CD1c-positive myeloid dendritic cell (primary cell): ENCODE measurements around the gene CCDC13.

Experiments used
- DNase-seq: peaks from one replicate; pipeline ENCODE4 v3.0.0-alpha.2; 2016; ENCODE audit errors: extremely low spot score

CCDC13 gene

DNA sequence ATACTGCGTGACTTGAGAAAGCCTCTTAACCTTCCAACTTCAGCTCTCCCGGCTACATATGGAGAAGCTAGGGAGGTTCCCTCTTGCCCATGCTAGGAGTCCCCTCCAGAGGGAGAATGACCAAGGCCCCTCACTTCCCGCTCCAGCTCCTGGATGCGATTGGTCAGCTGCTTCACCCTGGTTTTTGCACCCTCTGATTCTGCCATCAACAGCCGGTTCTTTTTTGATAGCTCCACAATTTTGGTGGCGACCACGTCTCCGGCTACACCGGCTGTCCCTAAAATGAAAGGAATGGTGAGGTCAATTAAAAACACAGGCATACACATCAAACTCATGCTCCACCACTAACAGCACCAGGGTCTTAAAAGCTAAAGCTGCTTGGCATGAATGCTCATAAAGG is 20.6 kb downstream of the CCDC13 start:
- DNase-seq: no peak

DNA sequence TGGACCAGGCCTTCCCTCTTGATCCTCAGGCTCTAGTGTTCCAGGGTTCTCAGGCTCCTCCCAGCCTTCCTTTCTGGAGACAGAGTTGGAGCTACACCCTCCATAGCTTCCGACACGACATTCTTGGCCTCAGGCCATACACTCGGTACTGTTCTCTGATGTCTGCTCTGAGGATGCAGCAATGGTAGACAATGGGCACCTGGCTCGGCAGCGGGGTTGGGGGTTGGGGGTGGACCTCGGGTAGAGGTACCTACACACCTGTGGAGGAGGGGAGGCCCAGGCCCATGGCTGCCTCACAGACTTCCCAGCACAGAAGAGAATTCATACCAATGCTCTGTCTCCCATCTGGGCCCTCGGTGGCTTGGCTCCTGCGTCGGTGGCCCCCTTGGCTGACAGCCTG is 21.4 kb downstream of the CCDC13 start:
- no peak for DNase-seq

DNA sequence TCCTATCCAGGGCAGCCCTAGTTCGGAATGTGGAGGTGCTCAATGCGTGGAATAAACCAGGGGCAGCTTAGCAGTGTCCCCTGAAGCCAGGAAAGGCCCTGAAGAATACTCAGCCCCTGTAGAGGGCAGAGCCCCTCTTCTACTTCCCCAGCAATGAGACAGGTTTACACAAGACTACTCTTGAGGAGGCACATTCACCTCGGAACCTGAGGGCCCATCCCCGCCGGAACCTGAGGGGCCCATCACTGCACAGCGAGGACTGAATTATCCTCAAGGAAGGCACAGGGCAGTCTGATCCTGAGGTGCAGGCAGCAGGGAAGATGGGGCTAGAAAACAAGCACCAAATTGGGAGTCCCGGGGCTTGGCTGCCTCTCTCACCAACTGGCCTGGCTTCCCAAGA is 22.2 kb downstream of the CCDC13 start:
- no peak for DNase-seq

DNA sequence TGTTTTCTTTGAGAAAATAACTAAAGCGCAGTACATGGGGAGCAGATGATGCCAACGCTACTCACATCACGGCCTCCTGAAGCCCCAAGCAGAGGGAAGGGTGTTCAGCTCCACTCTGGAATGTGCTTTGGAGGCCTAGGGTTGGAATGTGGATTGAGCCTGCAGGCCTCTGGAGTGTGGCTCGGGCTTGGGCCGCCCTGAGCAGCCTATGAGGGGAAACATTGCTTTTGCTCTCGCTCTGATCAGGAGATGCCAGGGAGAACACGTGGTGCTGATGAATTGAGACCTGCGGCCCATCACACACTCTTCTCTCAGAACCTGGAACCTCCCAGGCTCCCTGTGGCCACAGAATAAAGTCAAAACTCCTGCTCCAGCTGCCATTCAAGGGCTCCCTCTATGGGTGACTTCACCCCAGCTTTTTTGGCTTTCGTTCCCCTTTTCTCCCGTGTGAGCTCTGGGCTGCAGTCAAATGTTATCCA is 23.3 kb downstream of the CCDC13 start:
- DNase-seq: peak; percentile 67

DNA sequence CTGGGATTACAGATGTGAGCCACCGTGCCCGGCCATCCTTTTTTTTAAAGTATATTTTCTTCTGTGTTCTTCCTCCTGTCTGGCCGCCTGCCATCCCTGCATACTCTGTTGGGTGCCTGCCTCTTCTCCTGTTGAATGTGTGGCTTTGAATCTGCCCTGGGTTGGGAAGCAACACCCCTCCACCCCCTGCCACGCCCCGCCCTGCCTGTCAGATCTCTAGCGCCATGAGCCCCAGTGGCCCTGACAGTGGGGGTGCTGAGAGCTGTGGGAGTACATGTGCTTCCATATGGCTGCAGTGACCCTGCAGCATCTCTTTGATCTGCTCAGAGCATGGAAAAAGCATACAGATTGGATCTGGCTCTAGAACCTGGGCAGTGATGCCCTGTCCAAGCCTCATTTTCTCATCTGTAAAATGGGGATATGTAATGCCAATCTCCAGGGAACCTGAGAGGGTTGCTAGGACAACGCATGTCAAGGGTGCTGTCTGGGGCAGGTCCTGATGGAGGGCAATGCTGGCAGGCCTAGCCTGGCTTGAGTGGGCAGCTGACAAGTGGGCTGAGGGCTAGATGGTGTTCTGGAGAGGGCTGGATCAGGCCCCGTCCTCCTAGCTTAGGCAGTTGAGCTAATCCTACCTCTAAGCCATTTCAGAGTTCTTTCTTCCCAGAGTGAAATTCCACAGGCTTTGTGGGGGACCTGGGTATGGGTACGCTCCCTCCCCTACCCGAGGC is 23.9 kb downstream of the CCDC13 start:
- no peak for DNase-seq

- DNase-seq: peak; percentile 48
These were observed 25.5 kb downstream of the CCDC13 start for GRCh38 chr3:42747581-42747980.

DNA sequence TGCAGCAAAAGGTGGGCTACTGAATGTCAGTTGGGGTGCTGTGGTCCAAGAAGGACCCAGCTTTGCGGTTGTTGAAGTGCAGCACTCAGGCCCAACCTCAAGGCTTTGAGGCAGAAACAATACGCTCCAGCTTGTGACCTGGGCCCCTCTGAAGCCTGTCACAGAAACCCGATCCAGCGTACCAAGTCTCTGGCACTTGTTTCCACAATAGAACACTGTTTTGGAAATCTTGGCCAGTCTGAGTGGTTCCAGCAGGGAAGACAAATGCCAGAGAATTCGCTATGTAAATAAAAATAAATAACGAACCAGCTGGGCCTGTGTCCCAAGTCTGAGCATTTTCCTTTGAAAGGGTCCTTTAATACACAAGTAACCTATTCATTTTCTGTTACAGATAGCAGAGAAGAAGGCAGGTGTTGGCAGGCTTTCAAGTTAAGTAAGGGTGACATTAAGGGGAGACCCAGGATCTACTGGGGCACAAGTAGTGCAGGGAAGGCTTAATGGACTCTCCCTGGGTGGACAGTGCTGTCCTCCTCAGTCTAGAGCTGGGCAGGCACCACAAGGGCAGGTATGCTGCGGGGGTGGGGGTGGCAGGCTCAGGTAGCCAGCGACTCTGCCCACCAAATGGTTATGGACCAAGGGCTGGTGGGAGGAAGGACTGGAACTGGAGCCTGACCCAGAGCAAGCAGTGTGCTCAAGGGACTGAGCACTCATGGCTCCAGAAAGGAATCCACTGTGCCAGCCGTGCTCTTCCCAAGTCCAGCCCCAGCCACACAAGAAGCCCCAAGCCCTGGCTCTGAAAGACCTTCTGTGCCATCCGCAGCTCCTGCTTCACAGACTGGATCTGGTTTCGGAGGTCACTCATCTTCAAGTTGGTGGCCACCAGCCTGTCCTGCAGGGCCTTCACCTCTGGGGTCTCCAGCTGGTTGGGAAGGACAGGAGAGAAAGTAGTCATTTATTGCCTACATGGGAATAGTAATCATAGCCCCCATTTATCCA is 26.3 kb downstream of the CCDC13 start:
- DNase-seq: no peak

DNA sequence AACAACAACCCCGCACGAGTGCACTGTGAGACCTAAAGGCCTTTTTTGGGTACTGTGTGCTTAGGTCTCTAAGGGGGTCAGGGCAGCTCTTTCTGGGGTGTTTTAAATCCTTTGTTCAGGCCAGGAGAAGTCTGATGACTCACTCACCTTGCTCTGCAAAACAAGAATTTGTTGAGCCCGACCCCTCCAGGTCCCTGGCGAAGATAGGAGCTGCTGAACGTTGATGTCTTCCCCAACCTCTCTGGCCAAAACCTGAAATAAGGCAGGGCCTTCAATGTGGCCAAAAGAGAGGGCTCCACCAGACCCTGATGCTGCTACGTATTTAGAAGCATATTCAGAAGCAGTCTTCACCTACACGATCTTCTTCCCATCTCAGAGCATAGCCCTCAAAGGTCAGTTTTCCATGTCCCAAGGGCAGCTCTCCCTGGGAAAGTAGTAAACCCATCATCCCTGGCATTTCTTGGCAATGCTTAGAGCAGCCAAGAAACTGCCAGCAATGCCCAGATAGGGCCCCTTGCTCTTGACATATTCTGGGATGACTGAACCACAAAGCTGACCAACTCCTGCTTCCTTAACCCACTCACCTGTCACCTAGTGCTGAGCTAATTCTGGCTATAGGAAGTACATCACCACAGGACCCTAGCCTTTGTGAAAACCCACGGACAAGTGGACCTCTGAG is 27.1 kb downstream of the CCDC13 start:
- DNase-seq: no peak

- DNase-seq: no peak
These were observed 27.7 kb downstream of the CCDC13 start for GRCh38 chr3:42745291-42745745.

DNA sequence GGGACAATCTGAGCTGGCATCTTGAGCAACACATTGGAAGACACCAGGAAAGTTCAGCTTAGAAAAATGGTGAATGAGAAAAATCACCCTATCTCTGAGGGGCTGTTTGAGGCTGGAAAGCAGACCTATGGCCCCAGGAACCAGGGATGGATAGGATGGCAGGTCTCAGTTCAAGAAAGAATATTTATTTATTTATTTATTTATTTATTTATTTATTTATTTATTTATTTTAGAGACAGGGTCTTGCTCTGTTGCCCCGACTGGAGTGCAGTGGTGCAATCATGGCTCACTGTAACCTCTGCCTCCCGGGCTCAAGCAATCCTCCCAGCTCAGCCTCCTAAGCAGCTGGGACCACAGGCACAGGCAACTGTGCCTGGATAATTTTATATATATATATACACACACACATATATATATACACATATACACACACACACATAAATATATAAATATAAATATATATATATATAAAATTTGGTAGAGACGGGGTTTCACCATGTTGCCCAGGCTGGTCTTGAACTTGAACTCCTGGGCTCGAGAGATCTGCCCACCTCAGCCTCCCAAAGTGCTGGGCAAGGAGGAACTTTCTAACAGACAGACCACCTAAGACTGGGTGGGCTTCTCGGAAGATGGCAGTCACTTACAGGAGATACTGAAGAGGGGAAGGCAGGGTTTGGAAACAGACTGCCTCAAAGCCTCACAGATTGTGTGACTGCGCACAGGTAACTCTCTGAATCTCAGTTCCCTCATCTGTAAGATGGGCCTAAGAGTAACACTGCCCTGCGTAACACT is 29.7 kb downstream of the CCDC13 start:
- no peak for DNase-seq

- no peak for DNase-seq
These were observed 30.4 kb downstream of the CCDC13 start for GRCh38 chr3:42742688-42743087.

DNA sequence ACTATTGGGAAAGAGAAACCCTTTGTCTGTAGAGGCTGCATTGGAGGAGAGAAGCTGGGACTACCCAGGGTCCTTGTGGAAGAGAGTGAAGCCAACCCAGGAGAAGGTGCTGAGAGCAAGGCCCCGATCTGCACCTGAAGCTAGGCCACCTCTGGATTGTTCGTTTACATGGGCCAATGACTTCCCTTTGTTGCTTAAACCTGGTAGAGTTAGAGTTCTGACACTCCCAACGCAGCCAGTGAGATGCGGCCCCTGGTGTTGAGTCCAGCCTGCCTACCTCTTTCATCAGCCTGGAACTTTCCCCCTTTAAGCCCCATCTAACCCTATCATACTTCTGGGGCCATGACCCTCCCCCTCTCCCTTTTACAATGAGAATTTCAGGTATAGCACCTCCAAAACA is 30.8 kb downstream of the CCDC13 start:
- no peak for DNase-seq

DNA sequence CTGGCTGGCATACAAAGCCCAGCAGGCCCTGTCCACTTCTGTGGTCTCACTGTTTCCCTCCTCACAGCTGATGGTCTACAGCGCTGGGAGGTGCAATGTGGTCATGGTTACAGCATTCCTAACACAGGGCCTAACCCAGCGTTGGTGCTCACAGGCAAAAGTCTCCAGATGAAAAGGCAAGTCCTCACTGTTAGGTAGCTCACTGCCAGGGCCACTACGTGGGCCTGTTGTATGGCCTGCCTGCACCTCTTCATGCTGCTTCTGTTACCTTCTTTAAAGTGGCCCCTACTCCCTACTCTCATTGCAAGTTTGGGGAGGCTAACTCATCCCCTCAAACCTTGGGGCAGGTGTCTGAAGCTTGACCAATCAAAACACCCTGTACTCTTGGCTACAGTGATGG is 31.3 kb downstream of the CCDC13 start:
- no peak for DNase-seq

DNA sequence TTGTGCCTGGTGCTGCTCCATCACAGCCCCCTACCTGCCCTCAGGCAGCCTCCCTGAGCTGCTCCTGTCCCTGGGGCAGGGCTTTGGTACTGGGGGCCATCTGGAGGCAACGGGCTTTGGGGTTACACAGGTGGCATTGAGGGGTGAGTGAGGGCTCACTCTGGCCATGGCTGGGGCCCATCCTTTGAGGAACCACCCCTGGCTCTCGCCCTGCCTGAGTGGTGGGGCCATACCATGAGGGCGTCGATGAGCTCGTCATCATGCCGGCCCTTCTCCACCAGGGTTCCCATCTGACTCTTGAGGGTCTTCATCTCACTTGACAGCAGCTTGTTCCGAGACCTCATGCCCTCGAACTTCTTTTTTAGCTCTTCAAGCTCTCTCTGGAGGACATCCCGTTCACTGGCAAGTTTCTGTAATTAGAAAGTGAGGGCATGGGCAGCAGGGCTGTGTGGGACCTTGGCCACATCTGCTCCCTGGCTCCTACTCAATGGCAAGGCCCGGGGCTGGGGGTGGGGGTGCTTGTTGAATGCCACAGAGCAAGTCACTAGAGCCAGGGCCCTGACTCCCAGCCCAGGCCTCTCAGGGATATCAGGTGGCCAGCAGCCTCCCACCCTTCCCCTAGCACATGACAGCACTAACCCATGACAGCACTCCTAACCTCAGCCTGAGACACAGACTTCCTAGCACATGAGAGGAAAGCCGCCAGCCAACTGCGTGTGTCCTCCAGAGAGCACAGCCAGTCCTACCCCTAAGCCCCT is 33.5 kb downstream of the CCDC13 start:
- no peak for DNase-seq

- DNase-seq: no peak
These were observed 36.5 kb downstream of the CCDC13 start for GRCh38 chr3:42736531-42736930.

GRCh38 chr3:42736081-42736480 is 37.0 kb downstream of the CCDC13 start:
- DNase-seq: no peak

- no peak for DNase-seq
These were observed 37.4 kb downstream of the CCDC13 start for GRCh38 chr3:42735615-42736014.

DNA sequence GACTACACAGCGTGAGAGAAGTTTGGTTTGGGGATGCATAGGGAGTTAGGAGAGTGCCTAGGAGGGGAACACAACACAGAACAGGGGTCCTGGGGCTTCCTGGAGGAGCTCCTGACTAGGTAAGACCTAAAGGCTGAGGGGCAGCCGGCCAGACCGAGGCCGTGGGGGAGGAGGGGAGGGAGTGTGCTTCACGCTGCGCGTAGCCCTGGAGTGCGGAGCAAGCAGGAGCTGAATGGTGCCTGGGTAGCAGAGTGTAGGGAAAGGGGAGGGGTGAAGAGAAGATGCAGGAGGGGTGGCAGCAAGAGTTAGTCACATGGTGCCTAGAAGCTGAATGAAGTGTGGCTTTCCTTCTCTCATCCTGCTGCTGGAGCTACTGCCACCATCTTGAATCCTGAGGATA is 38.0 kb downstream of the CCDC13 start:
- DNase-seq: no peak

DNA sequence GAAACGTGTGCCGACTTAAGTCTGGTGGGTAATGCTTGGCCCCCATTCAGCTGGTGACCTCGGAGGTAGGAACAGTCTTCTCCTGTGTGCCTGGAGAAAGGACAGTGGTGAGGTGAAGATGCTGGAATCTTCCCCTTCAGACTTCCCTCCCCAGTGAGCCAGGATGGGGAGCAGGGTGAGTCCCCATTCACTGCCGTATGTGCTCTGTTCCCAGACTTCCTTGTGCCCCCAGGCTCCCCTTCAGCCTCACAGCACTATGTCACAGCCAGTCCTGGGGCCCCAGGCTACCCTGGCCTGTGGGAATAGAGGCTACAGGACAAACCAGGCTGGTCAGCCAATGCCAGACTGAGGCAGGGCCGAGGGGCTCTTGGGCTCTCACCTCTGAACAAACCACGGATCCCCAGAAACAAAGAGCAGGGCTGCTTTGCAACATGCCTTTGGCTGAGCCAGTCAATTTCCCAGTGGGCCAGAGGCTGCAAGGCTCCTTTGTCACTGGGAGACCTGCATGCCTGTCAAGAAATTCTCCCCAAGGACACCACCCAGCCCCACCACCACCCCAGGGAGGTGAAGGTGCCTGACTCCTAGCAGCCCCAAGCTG is 38.7 kb downstream of the CCDC13 start:
- no peak for DNase-seq
